ENCODE results near the gene VKORC1.

VKORC1 gene

DNA sequence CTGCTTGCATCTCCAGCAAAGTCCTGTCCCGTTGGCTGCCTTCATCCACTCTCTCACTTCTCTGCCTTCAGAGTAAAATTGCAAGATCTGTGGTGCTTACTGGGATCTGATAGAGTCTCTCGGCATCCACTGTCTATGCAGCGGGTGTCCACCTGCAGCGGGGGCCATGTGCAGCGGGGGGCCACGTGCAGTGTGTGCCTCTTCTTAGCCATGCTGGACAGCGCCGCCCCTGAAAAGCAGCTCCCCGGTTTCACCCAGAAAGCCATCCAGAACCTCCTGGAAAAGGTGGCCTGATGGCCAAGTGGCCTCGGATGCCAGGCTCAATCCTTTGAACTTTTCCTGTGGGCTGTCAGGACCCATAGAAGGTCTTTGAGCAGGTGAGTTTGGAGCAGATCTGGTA lies 51.7 kb downstream of the VKORC1 start:
- no peak overlapping the region for H3K4me2 ChIP-seq (ENCODE audit: insufficient read depth, low read length, poor library complexity, severe bottlenecking)
- no peak for DNase-seq (ENCODE audit: low spot score)
- no peak overlapping the region for H2BK15ac ChIP-seq (ENCODE audit: low read length)
- no peak overlapping the region for H3K4me3 ChIP-seq (ENCODE audit: low read length in 2 of 2)
- H3K79me1 ChIP-seq (ENCODE audit: low read depth, low read length) = peaks cover 1% of the 10 kb centered on the region
- no CpG with 5 or more reads among the region's 10 CpGs for WGBS, 2 donors (ENCODE audit: extremely low coverage in 2 of 2, insufficient read length in 2 of 2, insufficient replicate concordance in 1 of 2)
- H2BK5ac ChIP-seq (ENCODE audit: low read length) = no peak overlapping the region
- H4K91ac ChIP-seq (ENCODE audit: low read depth, low read length, poor library complexity) = no peak overlapping the region
- H3K36me3 ChIP-seq (replicated peaks in 1 of 2; ENCODE audit: control insufficient read depth in 2 of 2, insufficient read depth in 2 of 2, low read length in 2 of 2) = peaks cover 0 to 3% of the 10 kb centered on the region in 2 donors
- no peaks in the 10 kb centered on the region for H3K4me1 ChIP-seq (ENCODE audit: control insufficient read depth in 2 of 2, insufficient read depth in 1 of 2, low read depth in 1 of 2, low read length in 2 of 2)
- no peak overlapping the region for H2AK5ac ChIP-seq (ENCODE audit: low read depth, low read length)
- H3K9me3 ChIP-seq (replicated peaks in 1 of 2; ENCODE audit: control insufficient read depth in 2 of 2, insufficient read depth in 1 of 2, low read depth in 1 of 2, low read length in 2 of 2) = no peaks in the 10 kb centered on the region
- no peak overlapping the region for H2BK12ac ChIP-seq (ENCODE audit: low read length)
- H2BK120ac ChIP-seq (ENCODE audit: low read depth, low read length) = no peak overlapping the region
- H3K27me3 ChIP-seq (ENCODE audit: control insufficient read depth in 3 of 3, insufficient read depth in 3 of 3, low read depth in 1 of 3, low read length in 3 of 3) = no peaks in the 10 kb centered on the region
- H3K4ac ChIP-seq (ENCODE audit: low read length) = no peak overlapping the region
- H3K18ac ChIP-seq (ENCODE audit: low read length) = no peak overlapping the region
- no peak overlapping the region for H3K9ac ChIP-seq (ENCODE audit: low read depth, low read length, poor library complexity)
- H2AFZ ChIP-seq (ENCODE audit: low read length) = no peak overlapping the region
- no peak overlapping the region for H3K23ac ChIP-seq (ENCODE audit: low read depth, low read length, poor library complexity)
- no peak overlapping the region for H3K27ac ChIP-seq (replicated peaks; ENCODE audit: low read length)
- no peak overlapping the region for H4K8ac ChIP-seq (ENCODE audit: low read depth, low read length)
- no peak overlapping the region for H3K14ac ChIP-seq (ENCODE audit: low read length)
